SH-SY5Y (cell line): Measurements from ENCODE around the gene UNC5C.

ENCODE experiments used
- GATA2 ChIP-seq: IDR thresholded peaks from 2 replicates; pipeline ENCODE4 v1.6.1; 2011; ENCODE audit warnings: mild to moderate bottlenecking, low read depth, low read length
- GATA3 ChIP-seq: IDR thresholded peaks from 2 replicates; pipeline ENCODE4 v1.6.1; 2011; ENCODE audit warnings: low read depth, mild to moderate bottlenecking, low read length, moderate library complexity

- TF ChIP-seq GATA3 = no peak
- no peak for TF ChIP-seq GATA2
Observed at GRCh38 chr4:95255396-95256107, 293.2 kb downstream of the UNC5C start.
